ENCODE measurements around the gene OSBP. TPM values are rescaled to one million over a fixed set of nuclear protein-coding genes. Genes with fewer than 3 reads are reported as not detected.

OSBP gene
- total RNA-seq: 10 to 100 TPM; 31.4 to 39.7 (median 38.1) TPM

GRCh38 chr11:59615637-59616395 lies at the start of gene OSBP:
OSBP (minus strand) TSS chr11:59615774; CDS start chr11:59615664, 110 bp downstream.
- Histone ChIP-seq H3K4me3 (peak within 1 kb of the TSS; percentile 76 to 85), H3K36me3 (no peaks in the 10 kb centered on the region), H3K27ac (peak within 1 kb of the TSS; percentile 94 to 99 (median 98)), H3K9me3 (no peaks in the 10 kb centered on the region), H3K27me3 (no peaks in the 10 kb centered on the region), H3K4me1 (peaks cover 2 to 44% (median 24%) of the 10 kb centered on the region in 3 donors)
- WGBS, 2 donors (ENCODE audit: low coverage in 1 of 2): 0% methylated on average over 9 to 17 of the region's 55 CpGs
- TF ChIP-seq POLR2A (IDR thresholded peaks at IDR 0.05): peak; percentile 81 to 88
- TF ChIP-seq POLR2AphosphoS5 (IDR thresholded peaks at IDR 0.05): peak; percentile 75
- TF ChIP-seq CTCF (IDR thresholded peaks at IDR 0.05): peak in 2 of 4 experiments; percentile 22 to 65
- no peak for TF ChIP-seq EP300 (IDR thresholded peaks at IDR 0.05)
- ATAC-seq: peak; percentile 93

- Histone ChIP-seq H3K27me3 (no peaks in the 10 kb centered on the region), H3K36me3 (peaks cover 15 to 91% of the 10 kb centered on the region in 2 donors)
- no peak for ATAC-seq
These were observed 45.0 kb upstream of the OSBP start for GRCh38 chr11:59660621-59661020.

GRCh38 chr11:59659981-59660380 lies 44.4 kb upstream of the OSBP start:
- H3K4me3 ChIP-seq: no peak overlapping the region
- H3K36me3 ChIP-seq: peaks cover 21 to 91% of the 10 kb centered on the region in 2 donors
- no peak overlapping the region for H3K27ac ChIP-seq
- whole genome bisulfite sequencing, 2 donors (ENCODE audit: low coverage in 1 of 2): 46 to 52% methylated on average over 2 of the region's 2 CpGs
- H3K9me3 ChIP-seq: no peaks in the 10 kb centered on the region
- ATAC-seq: no peak
- no peaks in the 10 kb centered on the region for H3K27me3 ChIP-seq
- peaks cover 0 to 36% (median 4%) of the 10 kb centered on the region in 3 donors for H3K4me1 ChIP-seq
- TF ChIP-seq CTCF (IDR thresholded peaks at IDR 0.05): no peak

More at GRCh38 chr11:59660621-59661020, 45.0 kb upstream of the OSBP start:
- Histone ChIP-seq H3K4me1 (peaks cover 0 to 40% (median 4%) of the 10 kb centered on the region in 3 donors), H3K27ac (no peak overlapping the region), H3K4me3 (no peak overlapping the region), H3K9me3 (no peaks in the 10 kb centered on the region)
- no peak for TF ChIP-seq POLR2AphosphoS5 (IDR thresholded peaks at IDR 0.05)
- TF ChIP-seq EP300 (IDR thresholded peaks at IDR 0.05): no peak
- no peak for TF ChIP-seq POLR2A (IDR thresholded peaks at IDR 0.05)
- TF ChIP-seq CTCF (IDR thresholded peaks at IDR 0.05): no peak
- WGBS, 2 donors (ENCODE audit: low coverage in 1 of 2): 67 to 100% methylated on average over 1 of the region's 1 CpG

GRCh38 chr11:59658036-59658435 lies 42.5 kb upstream of the OSBP start:
- H3K36me3 ChIP-seq: peaks cover 33 to 91% of the 10 kb centered on the region in 2 donors

More at GRCh38 chr11:59658036-59658435, 42.5 kb upstream of the OSBP start:
- Histone ChIP-seq H3K27me3 (no peaks in the 10 kb centered on the region), H3K27ac (no peak overlapping the region), H3K4me1 (peaks cover 0 to 19% (median 0%) of the 10 kb centered on the region in 3 donors), H3K9me3 (no peaks in the 10 kb centered on the region), H3K4me3 (no peak overlapping the region)
- TF ChIP-seq POLR2AphosphoS5 (IDR thresholded peaks at IDR 0.05): no peak
- TF ChIP-seq POLR2A (IDR thresholded peaks at IDR 0.05): no peak
- no peak for TF ChIP-seq EP300 (IDR thresholded peaks at IDR 0.05)
- TF ChIP-seq CTCF (IDR thresholded peaks at IDR 0.05): no peak
- no peak for ATAC-seq
- 86 to 96% methylated on average over 4 to 5 of the region's 5 CpGs for WGBS, 2 donors (ENCODE audit: low coverage in 1 of 2)

Measured in gastroesophageal sphincter (tissue), 4 donors.